Stimulated activated CD4-positive, alpha-beta T cell treated with anti-CD3 and anti-CD28 coated beads, Interleukin-4, amount 100 ng/mL, for 1 hour (primary cell): ENCODE data around the gene PPM1N.

ENCODE experiments used
- DNase-seq: peaks from one replicate; pipeline ENCODE4 v3.0.0-alpha.2; 2020

PPM1N gene

GRCh38 chr19:45492627-45493470 lies 5.4 kb upstream of the PPM1N start:
- no peak for DNase-seq

GRCh38 chr19:45494261-45494916 lies 3.9 kb upstream of the PPM1N start:
- DNase-seq = no peak

GRCh38 chr19:45495178-45495577 lies 3.1 kb upstream of the PPM1N start:
- DNase-seq = no peak

- peak; percentile 54 for DNase-seq
Measured at GRCh38 chr19:45496349-45496953, 1.8 kb upstream of the PPM1N start.

GRCh38 chr19:45497791-45498190 lies 452 bp upstream of the PPM1N start:
- DNase-seq = no peak

GRCh38 chr19:45499196-45500180 lies 1.2 kb downstream of the PPM1N start:
- peak; percentile 69 for DNase-seq

- no peak for DNase-seq
Measured at GRCh38 chr19:45500918-45501729, 2.9 kb downstream of the PPM1N start.

GRCh38 chr19:45501730-45502014 lies 3.4 kb downstream of the PPM1N start:
- no peak for DNase-seq

GRCh38 chr19:45502111-45502510 lies 3.9 kb downstream of the PPM1N start:
- DNase-seq = no peak

- no peak for DNase-seq
Measured at GRCh38 chr19:45503909-45504308, 5.7 kb downstream of the PPM1N start.

GRCh38 chr19:45505151-45505995 lies 7.1 kb downstream of the PPM1N start:
- DNase-seq = no peak

GRCh38 chr19:45505996-45506245 lies 7.7 kb downstream of the PPM1N start:
- DNase-seq = no peak

GRCh38 chr19:45506246-45506988 lies 8.2 kb downstream of the PPM1N start:
- DNase-seq = peak; percentile 100

GRCh38 chr19:45506989-45507871 lies 9.0 kb downstream of the PPM1N start, which contains the start of gene VASP:
TSS of gene VASP (plus strand) at chr19:45507479. CDS start at chr19:45507772, 293 bp downstream.
- DNase-seq = peak; percentile 90

GRCh38 chr19:45507872-45508416 lies 9.7 kb downstream of the PPM1N start:
- DNase-seq = no peak

GRCh38 chr19:45508417-45508860 lies 10.2 kb downstream of the PPM1N start:
- peak; percentile 61 for DNase-seq

GRCh38 chr19:45508861-45509691 lies 10.8 kb downstream of the PPM1N start:
- DNase-seq = no peak

GRCh38 chr19:45509692-45510015 lies 11.4 kb downstream of the PPM1N start:
- DNase-seq = no peak
